Measurements from ENCODE around the gene DGKI.

The DGKI gene

DNA sequence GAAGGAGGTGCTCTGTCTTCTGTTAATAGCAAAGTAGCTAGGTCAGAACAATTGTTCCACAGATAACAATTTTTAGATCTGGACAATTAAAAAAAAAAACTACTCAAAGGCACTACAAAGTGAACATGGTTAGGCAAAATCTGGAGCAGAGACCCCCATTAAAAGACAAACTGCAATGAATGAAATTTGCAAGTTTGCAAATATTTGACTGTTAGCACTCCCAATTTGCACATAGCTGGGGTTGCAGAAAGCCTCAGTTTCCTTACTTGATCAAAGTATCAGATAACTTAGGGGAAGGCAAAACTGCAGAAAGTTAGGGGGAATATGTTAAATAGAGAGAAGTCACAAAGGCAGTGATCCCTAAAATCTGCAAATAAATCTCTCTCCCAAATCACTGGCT is 68.3 kb downstream of the DGKI start:
- DNase-seq = no peak

DNA sequence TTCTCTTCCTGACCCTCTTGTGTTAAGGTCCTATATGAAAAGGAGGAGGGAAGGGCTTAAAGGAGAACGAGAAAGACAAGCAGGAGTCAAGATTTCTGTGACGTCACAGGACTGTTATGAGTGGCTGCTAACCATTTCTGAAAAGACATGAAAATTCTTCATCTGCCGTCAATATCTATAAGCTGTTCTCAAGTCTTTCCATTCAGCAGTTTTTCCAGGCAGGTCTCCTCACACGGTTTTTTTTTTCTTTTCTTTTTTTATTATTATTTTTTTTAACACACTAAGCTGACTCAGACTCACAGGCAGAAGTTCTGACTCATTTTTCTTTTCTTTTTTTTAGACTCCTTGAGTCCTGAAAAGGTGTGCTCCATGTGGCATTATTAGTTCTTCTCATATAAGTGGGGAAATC is 72.0 kb downstream of the DGKI start:
- no peak for DNase-seq

DNA sequence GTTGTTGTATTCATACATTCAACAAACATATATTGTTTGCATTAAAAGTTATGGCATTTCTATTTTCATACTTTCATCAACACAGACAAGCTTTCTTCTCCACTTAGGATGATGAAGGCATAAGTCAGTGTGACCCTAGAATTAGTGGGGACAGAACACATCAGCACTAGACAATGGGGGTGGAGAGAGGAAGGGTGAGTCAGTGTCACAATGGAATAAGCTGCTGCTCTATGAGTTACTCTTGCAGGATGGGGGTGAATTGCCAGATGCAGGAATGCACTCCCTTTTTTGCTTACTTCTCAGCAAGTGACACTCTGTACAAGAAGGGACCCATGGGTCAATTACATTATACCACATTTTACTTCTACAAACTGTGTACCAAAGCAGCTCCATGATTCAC is 74.0 kb downstream of the DGKI start:
- DNase-seq = no peak

DNA sequence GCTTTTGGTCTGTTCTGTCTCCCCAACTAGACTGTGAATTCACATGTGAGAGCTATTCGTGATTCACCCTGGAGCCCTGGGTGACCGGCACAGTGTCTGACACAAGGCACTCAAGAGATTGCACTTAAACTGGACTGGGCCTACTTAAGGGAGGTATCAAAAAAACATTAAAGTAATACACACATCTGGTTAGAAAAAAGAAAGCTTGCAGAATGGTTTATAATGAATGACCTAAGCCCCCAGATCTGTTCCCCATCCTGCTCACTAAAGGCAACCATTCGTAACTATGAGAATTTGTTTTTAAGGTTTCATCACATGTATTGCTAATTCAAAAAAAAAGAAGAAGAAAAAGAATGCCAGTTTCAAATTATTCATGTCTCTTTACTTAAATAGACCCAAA is 74.5 kb downstream of the DGKI start:
- no peak for DNase-seq

DNA sequence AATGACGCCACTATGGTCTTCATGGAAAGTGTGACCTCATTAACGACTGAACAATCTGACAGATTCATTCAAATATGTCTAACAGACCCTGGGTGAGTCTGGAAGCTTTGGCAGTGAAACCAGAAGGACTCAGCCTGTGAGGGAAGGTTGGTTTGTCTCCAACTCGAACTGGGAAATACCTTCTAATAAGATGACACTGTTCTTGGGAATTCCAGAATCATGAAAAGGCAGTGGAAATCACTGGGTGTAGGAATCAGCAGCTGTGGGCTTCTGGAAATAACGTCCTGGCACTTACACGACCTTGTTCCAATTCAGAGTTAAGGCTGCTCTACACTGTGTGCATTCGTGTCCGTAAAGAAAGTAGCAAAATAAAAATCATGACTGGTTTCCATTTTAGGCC is 75.1 kb downstream of the DGKI start:
- no peak for DNase-seq

DNA sequence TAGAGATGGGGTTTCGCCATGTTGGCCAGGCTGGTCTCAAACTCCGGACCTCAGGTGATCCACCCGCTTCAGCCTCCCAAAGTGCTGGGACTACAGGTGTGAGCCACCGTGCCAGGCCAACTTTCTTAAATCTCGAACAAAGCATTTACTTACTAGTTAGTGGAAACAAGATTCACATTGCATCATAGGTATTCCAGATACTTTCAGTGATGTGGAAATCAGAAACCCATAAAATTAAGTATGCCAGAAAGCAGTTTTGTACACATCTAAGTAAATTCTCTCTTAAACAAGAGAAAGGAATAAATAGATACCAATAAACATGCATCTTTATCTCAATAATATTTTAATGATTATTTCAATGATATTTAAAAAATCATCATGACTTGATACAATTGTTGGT is 75.5 kb downstream of the DGKI start:
- DNase-seq = no peak

DNA sequence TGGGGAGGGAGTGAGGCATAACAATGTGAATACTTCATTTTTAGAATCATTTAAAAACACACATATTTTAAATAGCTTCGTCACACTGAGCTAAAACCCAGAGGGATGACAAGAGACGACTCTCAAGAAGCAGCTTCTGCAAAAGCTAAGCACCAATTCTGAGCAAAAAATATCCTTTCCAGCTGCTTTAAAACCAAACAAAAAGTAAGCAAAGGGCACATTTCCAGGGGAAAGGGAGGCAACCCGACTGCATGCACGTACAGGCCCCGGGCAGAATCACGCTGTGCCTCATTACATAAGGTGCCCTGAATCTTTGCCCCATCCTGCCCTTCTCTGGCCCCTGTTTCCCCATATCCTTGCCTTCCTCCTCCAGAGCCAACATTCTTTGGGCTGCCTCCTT is 78.4 kb downstream of the DGKI start:
- no peak for DNase-seq

DNA sequence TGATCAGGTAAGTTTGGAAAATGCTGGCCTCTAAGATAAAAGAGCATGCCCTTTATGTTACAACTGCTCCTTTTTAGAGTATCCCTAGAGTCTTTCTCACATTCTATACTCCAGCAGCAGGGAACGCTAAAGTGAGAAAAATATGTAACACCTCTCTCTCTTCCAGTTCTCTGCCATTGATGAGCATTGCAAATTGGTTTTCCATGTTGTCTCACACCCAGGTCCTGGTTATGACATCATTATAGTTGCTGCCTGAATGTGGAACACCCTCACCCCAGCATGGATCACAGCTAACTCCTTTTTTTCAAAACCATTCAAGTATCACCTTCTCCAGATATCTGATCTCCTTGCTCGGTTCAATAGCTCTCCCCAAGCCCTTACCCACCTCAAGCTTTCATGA is 84.4 kb downstream of the DGKI start:
- no peak for DNase-seq

DNA sequence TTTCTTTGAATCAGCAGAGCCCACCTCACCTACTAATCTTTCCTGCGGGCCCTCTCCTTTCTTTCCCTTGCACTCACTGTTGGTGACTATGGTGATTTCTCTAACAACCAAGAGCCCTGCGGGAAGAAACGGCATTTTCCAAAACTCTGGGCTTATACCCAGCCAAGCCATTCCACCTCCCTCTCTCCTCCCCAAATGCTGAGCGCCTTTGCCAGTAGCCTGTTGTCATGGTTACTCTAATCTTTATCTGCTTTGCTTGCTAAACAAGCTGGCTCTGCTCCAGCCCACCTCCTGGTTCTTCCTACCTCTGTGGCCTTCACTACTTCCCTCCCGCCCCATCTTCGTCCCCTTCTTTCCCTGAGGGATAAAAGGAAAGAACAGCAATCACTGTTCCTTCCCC is 86.7 kb downstream of the DGKI start:
- DNase-seq = no peak

DNA sequence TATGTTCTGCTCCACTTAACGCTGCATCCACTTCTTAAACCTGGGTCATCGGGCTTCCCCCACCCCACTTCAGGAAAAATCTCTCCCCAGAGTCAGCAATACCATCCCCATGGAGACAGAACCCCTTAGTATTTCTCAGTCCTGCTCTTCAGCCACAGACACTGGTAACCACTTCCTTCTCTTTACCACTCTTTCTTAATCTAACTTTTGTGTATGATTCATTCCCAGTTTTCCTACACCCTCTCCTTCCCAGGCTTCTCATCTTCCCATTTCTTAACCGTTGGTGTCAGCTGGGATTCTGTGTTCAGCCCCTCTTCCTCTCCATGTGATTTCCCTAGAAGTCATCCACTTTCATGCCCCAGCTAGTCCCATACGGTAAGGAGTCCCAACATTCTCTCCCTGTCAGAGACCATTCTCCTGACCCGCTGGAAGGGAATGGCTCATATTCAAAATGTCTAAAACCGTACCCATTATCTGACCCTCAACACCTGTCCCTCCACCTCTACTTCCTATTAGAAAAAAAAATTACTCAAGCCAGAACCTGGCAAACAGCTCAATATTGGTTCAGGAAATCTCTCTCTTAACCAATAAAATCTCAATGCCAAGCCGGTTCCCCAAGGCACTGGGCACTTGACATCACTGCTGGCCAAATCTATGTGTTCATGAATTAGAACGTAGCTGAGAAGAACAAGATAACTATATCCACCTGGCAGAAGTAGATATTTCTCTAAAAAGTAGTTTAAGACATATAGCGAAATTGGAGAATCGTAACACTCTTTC is 89.4 kb downstream of the DGKI start:
- no peak for DNase-seq

DNA sequence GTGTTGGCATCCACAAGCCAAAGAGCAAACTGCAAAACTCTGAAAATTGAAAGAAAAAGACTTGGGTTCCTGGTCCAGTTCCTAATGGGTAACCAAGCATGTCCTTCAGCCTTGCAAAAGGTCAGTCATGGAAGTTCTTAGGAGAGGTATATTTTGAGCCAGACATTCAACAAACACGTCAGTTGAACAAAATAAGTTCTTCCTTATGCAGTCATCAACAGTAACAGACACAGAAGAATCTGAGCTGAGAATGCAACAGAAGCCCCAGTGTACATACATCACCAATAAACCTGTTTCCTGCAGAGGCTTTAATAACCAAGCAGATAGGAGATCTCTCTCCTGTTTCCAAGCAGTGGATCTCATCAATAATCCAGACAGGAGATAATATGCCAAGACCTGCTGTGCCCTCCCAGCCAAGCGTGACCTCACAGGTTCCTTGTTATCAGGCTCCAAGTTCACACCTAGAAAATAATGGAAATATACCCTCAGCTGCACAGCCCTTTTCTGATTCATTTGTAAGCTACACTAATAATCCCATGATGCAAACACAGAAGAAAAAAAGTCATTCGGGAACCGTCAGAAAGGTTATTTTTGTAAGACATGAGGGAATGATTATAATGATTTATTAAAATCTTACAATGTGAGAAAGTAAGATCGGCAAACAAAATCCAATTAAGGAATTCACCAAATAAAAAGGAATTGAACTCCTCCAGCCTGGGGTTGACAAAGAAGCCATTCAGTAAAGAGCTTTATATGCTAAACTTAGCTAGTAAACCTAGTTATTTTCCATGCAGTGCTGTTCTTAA is 90.7 kb downstream of the DGKI start:
- DNase-seq = no peak

DNA sequence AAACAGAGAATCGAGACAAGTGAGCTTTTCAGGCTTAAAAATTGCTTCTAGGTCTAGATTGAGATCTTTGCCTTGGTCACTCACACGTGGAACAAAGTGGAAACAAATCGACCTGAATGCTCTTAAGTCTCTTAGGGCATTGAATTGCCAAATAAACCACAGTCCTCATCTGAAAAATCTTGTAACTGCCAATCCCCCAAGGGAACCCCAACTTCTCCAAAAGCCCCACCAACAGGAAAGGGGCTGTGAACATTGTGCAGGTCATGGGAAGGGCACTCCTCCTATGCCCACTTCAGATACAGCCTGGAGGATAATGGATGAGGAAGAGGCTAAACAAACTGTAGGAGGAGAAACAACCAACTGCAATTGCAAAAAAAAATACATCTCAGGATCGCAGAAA is 91.3 kb downstream of the DGKI start:
- DNase-seq = no peak

DNA sequence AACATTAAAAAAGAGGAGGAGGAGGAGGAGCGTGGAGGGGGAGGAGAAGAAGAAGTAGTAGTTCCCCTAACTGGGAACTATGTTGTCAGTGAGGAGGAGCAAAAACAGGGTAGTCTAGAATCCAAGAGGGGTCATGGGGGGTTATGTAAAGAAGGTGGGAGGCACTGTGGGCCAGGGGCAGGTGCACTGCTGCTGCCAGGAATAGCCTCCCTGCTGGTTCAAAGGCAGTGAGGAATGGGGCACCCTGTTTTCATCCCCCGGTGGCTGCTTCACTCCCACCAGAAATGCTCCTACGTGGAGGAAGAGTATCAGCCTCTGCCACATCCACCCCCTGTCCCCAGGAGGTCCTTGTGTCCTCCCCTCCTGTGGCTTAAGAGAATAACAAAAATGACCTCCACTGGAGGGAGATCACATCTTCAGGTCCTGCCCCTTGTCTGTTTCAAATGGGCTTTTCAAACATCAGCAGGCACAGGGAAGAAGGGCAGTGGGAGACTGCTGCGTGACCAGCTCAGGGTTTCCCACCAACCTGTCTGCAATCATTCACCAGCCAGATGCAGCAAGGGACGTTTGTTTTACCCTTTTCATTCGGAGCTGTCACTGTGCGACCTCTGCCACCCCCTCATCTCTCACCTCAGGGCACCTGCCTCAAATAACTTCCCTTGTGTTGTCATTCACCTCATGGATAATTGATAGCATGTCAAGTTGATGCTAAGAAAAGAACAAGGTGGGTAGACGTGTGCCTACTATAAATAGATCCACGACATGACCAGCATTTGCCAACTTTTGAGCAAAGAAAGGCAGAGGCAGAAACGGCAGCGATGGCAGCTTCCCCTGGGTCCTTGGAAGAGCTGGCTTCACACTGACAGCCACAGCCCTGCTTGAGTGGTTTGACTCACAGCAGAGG is 92.6 kb downstream of the DGKI start:
- DNase-seq = no peak

DNA sequence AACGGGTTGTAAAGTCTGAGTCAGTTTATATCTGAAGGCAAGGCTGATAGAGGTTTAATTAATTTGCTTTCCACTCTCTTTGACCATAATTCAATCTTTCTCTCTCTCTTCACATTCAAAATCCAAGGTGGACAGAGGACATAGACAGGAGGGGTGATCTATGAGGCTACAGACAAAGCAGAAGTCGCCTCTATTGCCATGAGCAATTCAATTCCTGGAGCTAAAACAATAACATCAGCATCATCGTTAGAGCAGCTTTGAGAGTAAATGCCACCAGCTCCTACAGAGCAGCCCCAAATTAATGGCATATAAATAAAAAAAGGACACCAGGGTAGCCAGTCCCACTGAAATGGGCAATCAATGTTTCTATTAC is 93.2 kb downstream of the DGKI start:
- DNase-seq = no peak

DNA sequence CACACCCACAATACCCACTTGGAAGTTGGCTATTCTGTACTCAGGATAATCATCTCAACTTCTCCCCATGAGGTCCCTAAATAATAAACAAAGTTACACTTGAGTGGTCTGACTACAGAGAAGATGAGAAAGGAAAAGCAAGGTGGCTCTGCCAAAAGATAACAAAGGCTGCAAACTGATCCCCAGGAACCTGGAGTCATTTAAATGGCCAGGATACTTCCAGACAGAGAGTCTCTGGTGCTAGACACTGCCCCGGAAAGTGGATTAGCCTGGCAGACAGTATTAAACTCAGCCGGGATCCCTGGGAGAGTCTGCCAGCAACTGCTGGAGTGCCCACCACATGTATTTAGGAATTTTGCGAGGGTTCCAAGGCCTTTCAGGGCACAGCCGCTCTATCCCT is 93.7 kb downstream of the DGKI start:
- no peak for DNase-seq

DNA sequence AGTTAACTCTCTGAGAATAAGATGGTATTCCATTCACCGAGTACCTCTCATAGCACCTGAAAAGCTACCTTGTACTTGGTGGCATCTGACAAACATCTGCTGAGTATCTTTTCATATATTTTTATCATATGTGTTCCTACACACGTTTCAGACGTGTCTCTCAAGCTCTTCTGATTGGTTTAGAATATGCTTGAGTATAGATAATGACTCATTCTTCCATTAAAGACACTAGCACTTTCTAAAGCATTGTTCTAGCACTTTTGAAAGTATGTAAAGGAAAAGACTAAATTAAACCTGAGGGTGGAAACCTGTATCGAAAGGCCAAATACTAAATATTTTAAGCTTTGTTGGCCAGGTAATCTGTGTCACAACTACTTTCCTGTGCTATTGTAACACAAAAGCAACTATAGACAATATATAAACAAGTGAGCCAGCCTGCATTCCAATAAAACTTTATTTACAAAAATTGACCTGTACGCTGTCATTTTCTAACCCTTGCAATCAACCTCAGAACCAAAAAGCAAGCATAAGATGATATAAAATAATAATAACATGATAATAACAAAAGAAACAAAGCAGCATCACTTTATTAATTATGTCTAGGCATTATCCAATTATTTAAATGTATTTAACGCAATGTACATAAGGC is 95.3 kb downstream of the DGKI start:
- no peak for DNase-seq

DNA sequence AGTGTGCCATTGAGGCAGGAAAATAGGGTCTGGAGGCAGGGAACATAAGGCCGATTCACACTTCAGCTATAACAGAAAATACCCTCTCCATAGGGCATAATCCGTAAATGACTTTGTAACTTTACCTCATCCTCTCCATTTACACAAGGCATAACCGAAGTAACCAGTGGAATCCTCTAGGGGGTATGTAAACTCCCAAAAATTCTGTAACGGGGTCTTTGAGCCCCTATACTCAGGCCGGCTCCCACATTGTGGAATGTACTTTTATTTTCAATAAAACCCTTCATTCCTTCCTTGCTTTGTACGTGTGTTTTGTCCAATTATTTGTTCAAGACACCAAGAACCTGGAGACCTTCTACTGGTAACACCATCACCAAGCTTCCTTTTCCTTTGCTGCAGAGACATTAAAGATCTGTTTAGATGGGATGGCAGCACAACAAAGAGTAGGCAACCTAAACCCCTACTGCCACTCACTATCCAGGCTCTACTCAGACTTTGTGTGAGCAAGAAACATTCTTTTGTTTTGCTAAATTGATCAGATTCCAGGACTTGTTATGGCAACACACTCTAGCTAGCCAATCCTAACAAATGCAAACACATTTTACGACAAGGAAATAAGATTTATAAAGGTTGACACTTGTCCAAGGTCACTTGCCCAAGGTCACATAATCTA is 99.3 kb downstream of the DGKI start:
- DNase-seq = no peak

DNA sequence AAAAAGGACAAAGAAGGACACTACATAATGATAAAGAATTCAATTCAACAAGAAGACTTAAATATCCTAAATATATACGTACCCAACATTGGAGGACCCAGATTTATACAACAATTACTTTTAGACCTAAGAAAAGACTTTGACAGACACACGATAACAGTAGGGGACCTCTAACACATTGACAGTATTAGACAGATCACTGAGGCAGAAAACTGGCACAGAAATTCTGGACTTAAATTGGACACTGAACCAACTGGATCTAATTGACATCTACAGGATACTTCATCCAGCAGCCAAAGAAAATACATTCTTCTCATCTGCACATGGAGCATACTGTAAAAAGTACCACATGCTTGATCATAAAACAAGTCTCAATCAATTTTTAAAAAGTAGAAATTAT is 103.8 kb downstream of the DGKI start:
- no peak for DNase-seq

DNA sequence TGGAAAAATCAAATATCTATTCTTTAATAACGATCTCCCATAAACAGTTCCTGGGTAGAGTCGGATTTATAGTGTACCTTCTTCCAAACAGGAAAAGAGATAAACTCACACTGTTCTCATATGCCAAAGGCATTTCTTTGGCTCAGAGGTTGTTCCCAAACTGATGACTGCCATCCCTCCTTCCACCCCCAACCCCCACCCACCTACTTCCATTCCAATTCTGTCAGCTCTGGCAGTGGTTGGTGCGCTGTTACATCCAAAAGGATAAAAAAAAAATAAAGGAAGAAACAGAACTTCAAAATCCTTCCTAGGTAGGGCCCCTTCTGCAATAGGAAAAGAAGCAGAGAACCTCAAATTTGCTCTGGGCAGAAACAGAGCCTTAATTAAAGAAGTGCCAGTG is 104.7 kb downstream of the DGKI start:
- no peak for DNase-seq

DNA sequence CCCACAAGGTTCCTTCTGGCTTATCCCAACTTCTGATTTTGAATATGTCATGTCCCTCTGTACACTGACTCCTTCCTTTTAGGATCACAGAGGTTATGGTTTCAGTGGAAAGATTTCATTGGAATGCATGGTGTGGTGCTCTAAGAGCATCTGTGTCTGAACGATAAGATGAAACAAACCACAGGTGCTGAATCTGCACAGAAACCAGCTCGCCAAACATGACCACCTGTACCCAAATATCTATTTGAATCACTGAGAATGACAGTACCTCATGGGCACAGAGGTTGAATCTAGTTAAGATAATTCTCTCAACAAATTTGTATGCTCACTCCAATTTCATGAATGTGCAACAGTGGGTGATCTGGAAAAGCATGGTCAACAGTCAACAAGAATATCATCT is 105.3 kb downstream of the DGKI start:
- no peak for DNase-seq

DNA sequence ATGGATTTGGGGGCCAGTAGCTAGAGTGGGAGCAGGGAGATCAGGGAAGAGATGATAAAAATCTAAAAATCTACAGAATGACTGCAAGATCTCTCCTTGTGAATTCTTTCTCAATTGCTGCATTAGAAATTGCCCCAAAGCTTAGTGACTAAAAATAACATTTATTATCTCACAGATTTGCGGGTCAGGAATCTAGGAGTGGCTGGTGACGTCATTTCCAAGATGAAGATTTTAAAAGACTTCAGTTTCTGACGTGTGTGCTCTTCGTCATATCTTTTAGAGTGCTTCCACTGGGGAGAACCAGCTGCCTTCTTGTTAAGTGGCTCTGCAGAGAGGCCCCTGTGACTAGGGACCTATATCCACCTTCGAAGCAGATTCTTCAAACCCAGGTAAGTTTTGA is 112.6 kb downstream of the DGKI start:
- no peak for DNase-seq

DNA sequence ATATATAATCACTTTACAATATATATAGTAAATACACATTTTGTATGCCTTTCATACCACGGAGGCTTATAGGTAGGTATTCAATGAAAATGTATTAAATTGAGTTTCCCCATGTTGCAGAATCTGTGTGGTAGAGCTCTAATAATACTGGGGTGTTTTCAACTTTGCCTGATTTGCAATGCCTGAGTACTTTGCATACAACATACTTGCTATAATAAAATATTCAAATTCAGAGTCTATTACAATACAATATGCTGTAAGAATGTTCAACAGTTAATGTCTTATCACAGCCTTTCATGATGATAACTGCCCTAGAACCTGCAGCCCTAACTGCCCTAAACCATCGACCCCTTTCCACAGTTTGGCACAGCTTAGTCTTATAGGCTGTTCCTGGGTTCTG is 114.6 kb downstream of the DGKI start:
- DNase-seq = no peak

DNA sequence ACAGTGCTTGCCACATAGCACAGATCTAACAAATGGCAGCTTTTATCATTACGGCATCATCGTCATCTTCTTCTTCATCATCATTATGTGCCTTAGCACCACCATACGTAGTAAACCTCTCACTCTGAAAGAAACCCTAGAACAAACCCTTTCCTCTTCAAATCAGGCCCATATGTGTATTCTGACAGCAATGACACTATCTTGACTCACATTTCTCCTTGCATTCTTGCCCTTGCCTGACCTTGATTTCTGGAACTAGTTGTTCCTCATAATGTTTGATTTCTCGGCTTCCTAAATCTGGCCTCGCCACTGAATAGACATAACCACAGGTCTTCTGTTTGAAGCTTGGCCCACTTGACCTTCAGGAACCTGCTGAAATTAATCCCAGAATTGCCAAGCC is 115.3 kb downstream of the DGKI start:
- DNase-seq = no peak
